HG03097 (cell line): ENCODE measurements around the gene MED16.
"Not testable (repeated sequence)": the region's sequence is repeated elsewhere in the genome, so short reads cannot be mapped to it uniquely, and the experiment has no call there.

Source experiments
- ATAC-seq: cut with Tn5 transposase; IDR thresholded peaks from one replicate; pipeline ENCODE4 v1.9.1; 2021; ENCODE audit not compliant: unreplicated experiment, low FRiP score

The MED16 gene

GRCh38 chr19:840519-841206 lies 52.3 kb downstream of the MED16 start, which contains the start of gene PRTN3:
Gene PRTN3, plus strand, starts transcription at chr19:840999. Its CDS starts 10 bp downstream, at chr19:841009.
- ATAC-seq, result no peak

- no peak for ATAC-seq
Observed at GRCh38 chr19:835210-835810, 57.7 kb downstream of the MED16 start.

- ATAC-seq, result no peak
Observed at GRCh38 chr19:834216-834615, 58.8 kb downstream of the MED16 start.

- ATAC-seq, result no peak
Observed at GRCh38 chr19:831407-832369, 61.3 kb downstream of the MED16 start.

GRCh38 chr19:829129-829758 lies 63.7 kb downstream of the MED16 start:
- ATAC-seq, result no peak

GRCh38 chr19:827710-828321 lies 65.2 kb downstream of the MED16 start, which contains the start of gene AZU1:
Gene AZU1, plus strand, starts transcription at chr19:827837. Its CDS starts 10 bp downstream, at chr19:827847.
- no peak for ATAC-seq

GRCh38 chr19:827314-827709 lies 65.7 kb downstream of the MED16 start:
- ATAC-seq, result no peak

GRCh38 chr19:825897-826644 lies 66.9 kb downstream of the MED16 start:
- ATAC-seq, result no peak

GRCh38 chr19:824885-825284 lies 68.1 kb downstream of the MED16 start:
- ATAC-seq, result no peak

- ATAC-seq, result no peak
Observed at GRCh38 chr19:823565-824121, 69.3 kb downstream of the MED16 start.

- ATAC-seq, result no peak
Observed at GRCh38 chr19:821825-822503, 71.0 kb downstream of the MED16 start, which contains the start of gene PLPPR3. Gene PLPPR3, minus strand, starts transcription at chr19:821955. Its CDS starts 396 bp downstream, at chr19:821559.

GRCh38 chr19:821231-821824 lies 71.7 kb downstream of the MED16 start:
- no peak for ATAC-seq

- ATAC-seq, result not testable (repeated sequence)
Observed at GRCh38 chr19:820212-820611, 72.8 kb downstream of the MED16 start.
